K562 (cell line): ENCODE data around the gene PRR7. TPM values are rescaled to one million over a fixed set of nuclear protein-coding genes. Genes with fewer than 3 reads are reported as not detected.
A peak's percentile ranks its signal among the peaks of the same experiment; 100 is the strongest.

Source experiments
- ARID1B ChIP-seq: fragments of 450-650 bp; IDR thresholded peaks from 2 replicates; pipeline ENCODE4 v1.6.1; 2016; ENCODE audit warnings: antibody characterized with exemption, mild to moderate bottlenecking, inconsistent platforms
- BRD9 ChIP-seq: fragments of 450-650 bp; IDR thresholded peaks from 2 replicates; pipeline ENCODE4 v1.6.1; 2018; ENCODE audit warnings: low read depth; ENCODE audit not compliant: partially characterized antibody
- CAMTA2 ChIP-seq: fragments of 250-450 bp; sonication (Bioruptor Pico); conservative IDR thresholded peaks from 2 replicates; pipeline ENCODE4 v1.5.1; 2022
- CREB1 ChIP-seq, 2 experiments: sonication (generic) in 1 of 2; formaldehyde crosslinking in 1 of 2; IDR thresholded peaks; 2 replicates each; pipeline versions ENCODE4 v1.6.1 to v1.8.0; 2012 to 2022; ENCODE audit warnings: inconsistent platforms in 1 of 2, mild to moderate bottlenecking in 1 of 2, missing genetic modification reagents in 1 of 2, moderate library complexity in 1 of 2
- CREBBP ChIP-seq: IDR thresholded peaks from one replicate; pipeline ENCODE4 v1.6.1; 2012; ENCODE audit warnings: low read depth, mild to moderate bottlenecking, control low read depth, inconsistent platforms, low read length
- CREM ChIP-seq: IDR thresholded peaks from 2 replicates; pipeline ENCODE4 v1.6.1; 2014; ENCODE audit warnings: antibody characterized with exemption, low read depth
- CTCF ChIP-seq, 3 experiments: IDR thresholded peaks in 2 of 3; conservative IDR thresholded peaks in 1 of 3; 2 replicates each; pipeline ENCODE4 v1.5.1; 2011 to 2012; ENCODE audit warnings: low read length in 3 of 3, mild to moderate bottlenecking in 3 of 3, control low read depth in 2 of 3, improper control_type of control experiment in 1 of 3, inconsistent platforms in 1 of 3, low read depth in 1 of 3, mixed read lengths in 1 of 3, moderate library complexity in 1 of 3; ENCODE audit not compliant: insufficient read depth in 2 of 3
- EGR1 ChIP-seq: fragments of 450-650 bp; conservative IDR thresholded peaks from 2 replicates; pipeline ENCODE4 v1.6.1; 2017; ENCODE audit warnings: mild to moderate bottlenecking
- ELK1 ChIP-seq: sonication (generic); formaldehyde crosslinking; IDR thresholded peaks from 2 replicates; pipeline ENCODE4 v1.8.1; 2022; ENCODE audit warnings: missing genetic modification reagents
- KDM4B ChIP-seq, 2 experiments: fragments of 450-650 bp in 1 of 2; sonication (generic) in 1 of 2; IDR thresholded peaks; 2 replicates each; pipeline ENCODE4 v1.6.1; 2016 to 2017; ENCODE audit warnings: borderline replicate concordance in 2 of 2, antibody characterized with exemption in 1 of 2, low read depth in 1 of 2, mild to moderate bottlenecking in 1 of 2
- KDM5B ChIP-seq: fragments of 200-600 bp; sonication (generic); IDR thresholded peaks from 2 replicates; pipeline ENCODE4 v1.6.1; 2012; ENCODE audit warnings: low read depth, mild to moderate bottlenecking, moderate library complexity, low read length, control low read depth, inconsistent platforms; ENCODE audit not compliant: insufficient replicate concordance
- MITF ChIP-seq: IDR thresholded peaks from 2 replicates; pipeline ENCODE4 v1.6.1; 2014; ENCODE audit warnings: antibody characterized with exemption
- NCOR1 ChIP-seq: fragments of 450-650 bp; IDR thresholded peaks from 2 replicates; pipeline ENCODE4 v1.6.1; 2016; ENCODE audit warnings: mild to moderate bottlenecking, moderate library complexity
- PHB2 ChIP-seq: fragments of 450-650 bp; IDR thresholded peaks from 2 replicates; pipeline ENCODE4 v1.6.1; 2017; ENCODE audit warnings: low read depth
- PTTG1 ChIP-seq: fragments of 450-650 bp; IDR thresholded peaks from 2 replicates; pipeline ENCODE4 v1.6.1; 2016; ENCODE audit warnings: low read depth, mild to moderate bottlenecking, missing genetic modification characterization, missing compliant biosample characterization
- PYGO2 ChIP-seq: fragments of 450-650 bp; IDR thresholded peaks from 2 replicates; pipeline ENCODE4 v1.6.1; 2016; ENCODE audit warnings: mild to moderate bottlenecking, missing genetic modification characterization, moderate library complexity, missing compliant biosample characterization
- UBTF ChIP-seq, 2 experiments: IDR thresholded peaks; 2 replicates each; pipeline ENCODE4 v1.6.1; 2012; ENCODE audit warnings: improper control_type of control experiment in 2 of 2, low read depth in 2 of 2, low read length in 2 of 2, borderline replicate concordance in 1 of 2
- ZFPM2 ChIP-seq: fragments of 250-450 bp; sonication (Bioruptor Pico); IDR thresholded peaks from 2 replicates; pipeline ENCODE4 v1.5.1; 2022; ENCODE audit warnings: mild to moderate bottlenecking
- ZNF175 ChIP-seq: fragments of 200-800 bp; sonication (Bioruptor generic); IDR thresholded peaks from 2 replicates; pipeline ENCODE4 v1.6.1; 2016; ENCODE audit warnings: low read depth, mild to moderate bottlenecking, missing genetic modification characterization, missing compliant biosample characterization
- ZNF184 ChIP-seq: sonication (generic); formaldehyde crosslinking; IDR thresholded peaks from 2 replicates; pipeline ENCODE4 v1.5.0; 2020; ENCODE audit warnings: missing genetic modification reagents
- ZNF717 ChIP-seq: fragments of 250-450 bp; sonication (Bioruptor Pico); IDR thresholded peaks from 2 replicates; pipeline ENCODE4 v1.5.0; 2021
- polyA plus RNA-seq, 8 experiments: library from polyadenylated mRNA; depleted of rRNA in 4 of 8; stranded (reverse) in 5 of 8; unstranded in 3 of 8; fragments of >200 nt; fragmentation: Nextera tagmentation in 2 of 8; fragmentation: Illumina TruSeq in 1 of 8; extraction: Ambion mirVana in 2 of 8; extraction: Trizol in 1 of 8; gene quantifications; 2 replicates each; pipeline versions ENCODE4 v1.2.1 to v1.2.3, GENCODE V29; 2011 to 2014; ENCODE audit warnings: inconsistent platforms in 1 of 8, missing spikeins in 1 of 8
- total RNA-seq, 7 experiments: library from RNA; depleted of rRNA in 6 of 7; stranded (reverse); fragments of >200 nt in 6 of 7; fragmentation: Illumina TruSeq in 2 of 7; extraction: Trizol in 2 of 7; gene quantifications; 2 replicates each; pipeline versions ENCODE4 v1.2.1 to v1.2.3, GENCODE V29; 2011 to 2021; ENCODE audit warnings: low replicate concordance in 1 of 7

Gene PRR7
- total and polyA plus RNA-seq, 9 of the 15 experiments (the other 6 are each of a cell fraction or from before 2014, with no cell fraction given), result 0.80 to 11.3 (median 10.4) TPM; not detected in 4

GRCh38 chr5:177494346-177495195 is 48.0 kb downstream of the PRR7 start (continued):
- no peak for TF ChIP-seq ELK1
- no peak for TF ChIP-seq MITF
- peak; percentile 68 for TF ChIP-seq NCOR1
- TF ChIP-seq CREB1 (IDR thresholded peaks at IDR 0.05), result no peak
- TF ChIP-seq CREB1 (CRISPR knock-in tag; IDR thresholded peaks at IDR 0.05), result no peak
- TF ChIP-seq CREBBP, result no peak
- no peak for TF ChIP-seq ZNF175 (CRISPR knock-in tag)
- no peak for TF ChIP-seq PHB2
- TF ChIP-seq ZNF717 (CRISPR knock-in tag), result no peak
- TF ChIP-seq PTTG1, result no peak
- 0 out of 2 replicates have a peak, but pooled peaks have one; percentile 18 for TF ChIP-seq EGR1
- no peak for TF ChIP-seq PYGO2
- peak; percentile 40 for TF ChIP-seq CREM
- no peak for TF ChIP-seq KDM5B
- TF ChIP-seq ARID1B, result peak; percentile 68
- TF ChIP-seq ZNF184 (CRISPR knock-in tag), result no peak
- TF ChIP-seq CTCF (IDR thresholded peaks at IDR 0.05 in 2 of 3, conservative IDR thresholded peaks at IDR 0.05 in 1 of 3; ENCODE audit: insufficient read depth in 2 of 3, low read depth in 1 of 3, low read length in 3 of 3), result peak in 1 of 3 experiments; percentile 22; a peak in 1 of 6 replicates
- no peak for TF ChIP-seq UBTF (IDR thresholded peaks at IDR 0.05; ENCODE audit: borderline replicate concordance in 1 of 2, low read depth in 2 of 2, low read length in 2 of 2)
- TF ChIP-seq BRD9, result no peak
- no peak for TF ChIP-seq CAMTA2 (CRISPR knock-in tag)
- TF ChIP-seq KDM4B (IDR thresholded peaks at IDR 0.05; ENCODE audit: borderline replicate concordance in 2 of 2, low read depth in 1 of 2), result no peak
- TF ChIP-seq ZFPM2, result no peak
